Neuronal stem cell (in vitro differentiated cells): ENCODE results near the gene PARD3B. TPM values are rescaled to one million over a fixed set of nuclear protein-coding genes. Genes with fewer than 3 reads are reported as not detected.

Experiments used
- DNase-seq: peaks from one replicate; pipeline ENCODE4 v3.0.0-alpha.2; 2013; ENCODE audit warnings: low spot score
- H2AFZ ChIP-seq: one replicate; pipeline ENCODE4 v1.6.1; 2013; ENCODE audit warnings: mild to moderate bottlenecking, low read length, inconsistent platforms
- H2AK5ac ChIP-seq: 2 replicates; pipeline ENCODE4 v1.6.1; 2013; ENCODE audit warnings: low read depth, mild to moderate bottlenecking, inconsistent platforms, low read length, moderate library complexity, mixed read lengths
- H2BK120ac ChIP-seq: 2 replicates; pipeline ENCODE4 v1.6.1; 2013; ENCODE audit warnings: low read depth, mild to moderate bottlenecking, inconsistent platforms, low read length, moderate library complexity, mixed read lengths
- H2BK12ac ChIP-seq: one replicate; pipeline ENCODE4 v1.6.1; 2013; ENCODE audit warnings: low read length, inconsistent platforms
- H2BK15ac ChIP-seq: 2 replicates; pipeline ENCODE4 v1.6.1; 2013; ENCODE audit warnings: mild to moderate bottlenecking, low read length, inconsistent platforms, mixed read lengths
- H2BK5ac ChIP-seq: one replicate; pipeline ENCODE4 v1.6.1; 2013; ENCODE audit warnings: inconsistent platforms, mild to moderate bottlenecking, low read length, moderate library complexity
- H3K14ac ChIP-seq: one replicate; pipeline ENCODE4 v1.6.1; 2013; ENCODE audit warnings: low read length, inconsistent platforms
- H3K18ac ChIP-seq: 2 replicates; pipeline ENCODE4 v1.6.1; 2013; ENCODE audit warnings: low read length, inconsistent platforms
- H3K23ac ChIP-seq: 2 replicates; pipeline ENCODE4 v1.6.1; 2013; ENCODE audit warnings: low read depth, mild to moderate bottlenecking, mixed read lengths, low read length, inconsistent platforms; ENCODE audit not compliant: poor library complexity
- H3K27ac ChIP-seq: replicated peaks from 3 replicates; pipeline ENCODE4 v1.5.1; 2013; ENCODE audit warnings: low read length, inconsistent platforms
- H3K27me3 ChIP-seq, 3 experiments: 2 replicates each; pipeline ENCODE4 v1.6.1; 2013; ENCODE audit warnings: low read length in 3 of 3, mild to moderate bottlenecking in 2 of 3, inconsistent platforms in 1 of 3, low read depth in 1 of 3, mixed read lengths in 1 of 3, moderate library complexity in 1 of 3; ENCODE audit not compliant: control insufficient read depth in 3 of 3, insufficient read depth in 3 of 3
- H3K36me3 ChIP-seq, 2 donors: replicated peaks in 1 of 2; 2 replicates each; pipeline ENCODE4 v1.6.1; 2013; ENCODE audit warnings: low read length in 2 of 2; ENCODE audit not compliant: control insufficient read depth in 2 of 2, insufficient read depth in 2 of 2
- H3K4ac ChIP-seq: 2 replicates; pipeline ENCODE4 v1.6.1; 2013; ENCODE audit warnings: inconsistent platforms, mild to moderate bottlenecking, low read length, moderate library complexity
- H3K4me1 ChIP-seq, 2 donors: 1 replicate in 1 of 2; 2 replicates in 1 of 2; pipeline ENCODE4 v1.6.1; 2013; ENCODE audit warnings: low read length in 2 of 2, low read depth in 1 of 2; ENCODE audit not compliant: control insufficient read depth in 2 of 2, insufficient read depth in 1 of 2
- H3K4me2 ChIP-seq: one replicate; pipeline ENCODE4 v1.6.1; 2013; ENCODE audit warnings: mild to moderate bottlenecking, low read length, inconsistent platforms; ENCODE audit not compliant: insufficient read depth, poor library complexity, severe bottlenecking
- H3K4me3 ChIP-seq, 2 donors: 2 replicates each; pipeline ENCODE4 v1.5.1; 2013; ENCODE audit warnings: low read length in 2 of 2, mild to moderate bottlenecking in 2 of 2, inconsistent platforms in 1 of 2, moderate library complexity in 1 of 2
- H3K79me1 ChIP-seq: one replicate; pipeline ENCODE4 v1.6.1; 2013; ENCODE audit warnings: low read depth, mild to moderate bottlenecking, inconsistent platforms, low read length, moderate library complexity
- H3K9ac ChIP-seq: one replicate; pipeline ENCODE4 v1.6.1; 2013; ENCODE audit warnings: mild to moderate bottlenecking, low read depth, low read length, inconsistent platforms; ENCODE audit not compliant: poor library complexity
- H3K9me3 ChIP-seq, 2 donors: replicated peaks in 1 of 2; 2 replicates each; pipeline versions ENCODE3 to v1.6.1; 2013; ENCODE audit warnings: low read length in 2 of 2, mild to moderate bottlenecking in 2 of 2, inconsistent platforms in 1 of 2, low read depth in 1 of 2, mixed read lengths in 1 of 2, moderate library complexity in 1 of 2; ENCODE audit not compliant: control insufficient read depth in 2 of 2, insufficient read depth in 1 of 2
- H4K8ac ChIP-seq: one replicate; pipeline ENCODE4 v1.6.1; 2013; ENCODE audit warnings: low read depth, mild to moderate bottlenecking, inconsistent platforms, low read length, moderate library complexity
- H4K91ac ChIP-seq: one replicate; pipeline ENCODE4 v1.6.1; 2013; ENCODE audit warnings: low read length, low read depth, mild to moderate bottlenecking, inconsistent platforms; ENCODE audit not compliant: poor library complexity
- WGBS, 2 donors: extraction: QIAGEN DNeasy Blood & Tissue Kit; methylation state at CpG; one replicate each; pipeline ENCODE4 v1.1.7; 2013; ENCODE audit warnings: missing lambda C conversion rate in 2 of 2, mixed read lengths in 1 of 2; ENCODE audit not compliant: insufficient read length in 2 of 2, insufficient replicate concordance in 1 of 2; ENCODE audit errors: extremely low coverage in 2 of 2; 5-methylcytosine and 5-hydroxymethylcytosine counted together
- small RNA-seq: library from polyadenylated mRNA; stranded (forward); fragments of <200 nt; extraction: miRNeasy Mini kit (QIAGEN cat#:217004); gene quantifications from one replicate; pipeline ENCODE3, GENCODE V24; 2013; ENCODE audit not compliant: insufficient read depth

PARD3B gene

GRCh38 chr2:205662206-205662965 lies 1117.1 kb downstream of the PARD3B start:
- H3K9me3 ChIP-seq = peaks cover 0 to 20% of the 10 kb centered on the region in 2 donors
- H3K4me1 ChIP-seq = peaks cover 1 to 2% of the 10 kb centered on the region in 2 donors
- H2AFZ ChIP-seq = no peak overlapping the region
- H3K4me2 ChIP-seq = no peak overlapping the region
- no peak overlapping the region for H3K4ac ChIP-seq
- no peak overlapping the region for H3K14ac ChIP-seq
- no peak overlapping the region for H3K18ac ChIP-seq
- H4K8ac ChIP-seq = no peak overlapping the region
- no peak overlapping the region for H3K9ac ChIP-seq
- no peak for DNase-seq
- WGBS, 2 donors = no CpG with 5 or more reads among the region's 3 CpGs
- no peak overlapping the region for H2BK5ac ChIP-seq
- H4K91ac ChIP-seq = no peak overlapping the region
- H3K4me3 ChIP-seq = no peak overlapping the region
- no peaks in the 10 kb centered on the region for H3K36me3 ChIP-seq
- H2BK12ac ChIP-seq = no peak overlapping the region
- no peak overlapping the region for H3K23ac ChIP-seq
- no peak overlapping the region for H2BK15ac ChIP-seq
- H3K27ac ChIP-seq = no peak overlapping the region
- H3K27me3 ChIP-seq = peaks cover 0 to 58% (median 0%) of the 10 kb centered on the region in 3 experiments
- H3K79me1 ChIP-seq = no peaks in the 10 kb centered on the region
- no peak overlapping the region for H2BK120ac ChIP-seq
- H2AK5ac ChIP-seq = no peak overlapping the region

GRCh38 chr2:205665791-205666190 lies 1120.5 kb downstream of the PARD3B start:
- H3K14ac ChIP-seq = no peak overlapping the region
- H4K91ac ChIP-seq = no peak overlapping the region
- DNase-seq = no peak
- H2BK120ac ChIP-seq = no peak overlapping the region
- H3K18ac ChIP-seq = no peak overlapping the region
- no peak overlapping the region for H2BK15ac ChIP-seq
- no peaks in the 10 kb centered on the region for H3K79me1 ChIP-seq
- no peak overlapping the region for H3K23ac ChIP-seq
- WGBS, 2 donors = no CpG with 5 or more reads among the region's 2 CpGs
- no peak overlapping the region for H2AK5ac ChIP-seq
- no peak overlapping the region for H3K27ac ChIP-seq
- peaks cover 0 to 54% (median 0%) of the 10 kb centered on the region in 3 experiments for H3K27me3 ChIP-seq
- peaks cover under 1 to 3% of the 10 kb centered on the region in 2 donors for H3K4me1 ChIP-seq
- no peaks in the 10 kb centered on the region for H3K36me3 ChIP-seq
- H4K8ac ChIP-seq = no peak overlapping the region
- H3K4me2 ChIP-seq = no peak overlapping the region
- H2AFZ ChIP-seq = no peak overlapping the region
- H2BK12ac ChIP-seq = no peak overlapping the region
- H2BK5ac ChIP-seq = no peak overlapping the region
- no peak overlapping the region for H3K4ac ChIP-seq
- H3K9me3 ChIP-seq = peaks cover 0 to 30% of the 10 kb centered on the region in 2 donors
- H3K9ac ChIP-seq = no peak overlapping the region
- no peak overlapping the region for H3K4me3 ChIP-seq

Small RNAs within 50 kb of the gene (small RNA-seq; reads per million reads assigned to genes)
- gene AC008171.1 = not detected
